ENCODE data around the gene LCE1C. TPM values are rescaled to one million over a fixed set of nuclear protein-coding genes. Genes with fewer than 3 reads are reported as not detected.

The LCE1C gene
- total and polyA plus RNA-seq, 9 donors = not detected

- 85 to 88% (median 88%) methylated on average over 2 of the region's 2 CpGs for WGBS, 3 donors
- H3K27ac ChIP-seq = no peak overlapping the region
- H3K4me1 ChIP-seq (ENCODE audit: insufficient read depth) = no peaks in the 10 kb centered on the region
- intact Hi-C loops (cut with DNase I) = no loop called here
- H3K27me3 ChIP-seq = no peaks in the 10 kb centered on the region
- no peaks in the 10 kb centered on the region for H3K9me3 ChIP-seq
- TF ChIP-seq CTCF (IDR thresholded peaks at IDR 0.05) (no peak), POLR2A (IDR thresholded peaks at IDR 0.05) (no peak), EP300 (IDR thresholded peaks at IDR 0.05) (no peak)
- DNase-seq = no peak
- H3K4me3 ChIP-seq = no peak overlapping the region
- no peaks in the 10 kb centered on the region for H3K36me3 ChIP-seq
Measured at GRCh38 chr1:152811050-152811449, 4.6 kb upstream of the LCE1C start.

- WGBS, 3 donors = 47 to 81% (median 61%) methylated on average over 1 of the region's 1 CpG
- Histone ChIP-seq H3K36me3 (no peaks in the 10 kb centered on the region), H3K27me3 (no peaks in the 10 kb centered on the region), H3K27ac (no peak overlapping the region), H3K4me3 (no peak overlapping the region), H3K4me1 (ENCODE audit: insufficient read depth) (no peaks in the 10 kb centered on the region), H3K9me3 (no peaks in the 10 kb centered on the region)
- no peak for DNase-seq
- TF ChIP-seq CTCF (IDR thresholded peaks at IDR 0.05) (no peak), POLR2A (IDR thresholded peaks at IDR 0.05) (no peak), EP300 (IDR thresholded peaks at IDR 0.05) (no peak)
- intact Hi-C loops (cut with DNase I) = no loop called here
Measured at GRCh38 chr1:152801333-152801732, 5.1 kb downstream of the LCE1C start.

GRCh38 chr1:152796421-152796820 lies 10.0 kb downstream of the LCE1C start, which contains the start of gene LCE1D:
Gene LCE1D (plus strand): TSS chr1:152796721. CDS start chr1:152797795, 1,074 bp downstream.
- intact Hi-C loops (cut with DNase I) = no loop called here
- DNase-seq = no peak
- 60 to 68% (median 61%) methylated on average over 3 of the region's 3 CpGs for WGBS, 3 donors
- Histone ChIP-seq H3K4me1 (ENCODE audit: insufficient read depth) (no peaks in the 10 kb centered on the region), H3K27me3 (no peaks in the 10 kb centered on the region), H3K27ac (no peak within 1 kb of the TSS), H3K36me3 (no peaks in the 10 kb centered on the region), H3K9me3 (no peaks in the 10 kb centered on the region), H3K4me3 (no peak within 1 kb of the TSS)
- TF ChIP-seq EP300 (IDR thresholded peaks at IDR 0.05) (no peak), CTCF (IDR thresholded peaks at IDR 0.05) (no peak), POLR2A (IDR thresholded peaks at IDR 0.05) (no peak)

GRCh38 chr1:152795686-152796085 lies 10.8 kb downstream of the LCE1C start:
- no peak for TF ChIP-seq POLR2A (IDR thresholded peaks at IDR 0.05)
- TF ChIP-seq EP300 (IDR thresholded peaks at IDR 0.05) = no peak
- no peak for TF ChIP-seq CTCF (IDR thresholded peaks at IDR 0.05)
- no peaks in the 10 kb centered on the region for H3K36me3 ChIP-seq
- DNase-seq = no peak
- no peaks in the 10 kb centered on the region for H3K4me1 ChIP-seq (ENCODE audit: insufficient read depth)
- no peak overlapping the region for H3K27ac ChIP-seq
- WGBS, 3 donors = 56 to 66% (median 64%) methylated on average over 4 of the region's 4 CpGs
- H3K4me3 ChIP-seq = no peak overlapping the region
- intact Hi-C loops (cut with DNase I) = no loop called here
- no peaks in the 10 kb centered on the region for H3K27me3 ChIP-seq
- no peaks in the 10 kb centered on the region for H3K9me3 ChIP-seq
